HFF-Myc (cell line): ENCODE measurements around the gene SLIT2.

ENCODE experiments used
- DNase-seq: peaks from one replicate; pipeline ENCODE4 v3.0.0-alpha.2; 2011; ENCODE audit warnings: low read depth; ENCODE audit errors: extremely low read depth
- H3K4me3 ChIP-seq: replicated peaks from 2 replicates; pipeline ENCODE4 v1.5.1; 2011; ENCODE audit warnings: low read depth, mild to moderate bottlenecking, control low read depth, low read length
- CTCF ChIP-seq: IDR thresholded peaks from 2 replicates; pipeline ENCODE4 v1.5.1; 2012; ENCODE audit warnings: mild to moderate bottlenecking, low read depth, low read length, control low read depth; ENCODE audit errors: missing control alignments

Gene SLIT2

GRCh38 chr4:20251796-20252655 is at the start of gene SLIT2:
SLIT2 (plus strand) TSS chr4:20251905; CDS start chr4:20253816, 1,911 bp downstream.
- no peak for DNase-seq
- TF ChIP-seq CTCF: no peak
- H3K4me3 ChIP-seq: peak within 1 kb of the TSS; percentile 94

- H3K4me3 ChIP-seq: no peak overlapping the region
- peak; percentile 84 for DNase-seq
Observed at GRCh38 chr4:20203508-20203907, 48.2 kb upstream of the SLIT2 start.

GRCh38 chr4:20217521-20217920 is 34.2 kb upstream of the SLIT2 start:
- DNase-seq: no peak
- H3K4me3 ChIP-seq: no peak overlapping the region
- no peak for TF ChIP-seq CTCF

More at GRCh38 chr4:20203508-20203907, 48.2 kb upstream of the SLIT2 start:
- TF ChIP-seq CTCF: no peak

GRCh38 chr4:20217951-20218350 is 33.8 kb upstream of the SLIT2 start:
- H3K4me3 ChIP-seq: no peak overlapping the region
- no peak for DNase-seq
- TF ChIP-seq CTCF: no peak

GRCh38 chr4:20219521-20219920 is 32.2 kb upstream of the SLIT2 start:
- DNase-seq: no peak
- H3K4me3 ChIP-seq: no peak overlapping the region
- no peak for TF ChIP-seq CTCF

- no peak overlapping the region for H3K4me3 ChIP-seq
- TF ChIP-seq CTCF: no peak
- no peak for DNase-seq
Observed at GRCh38 chr4:20237894-20238537, 13.7 kb upstream of the SLIT2 start.
